Type B pancreatic cell (in vitro differentiated cells): ENCODE measurements around the gene YES1. TPM values are rescaled to one million over a fixed set of nuclear protein-coding genes. Genes with fewer than 3 reads are reported as not detected.
A peak's percentile ranks its signal among the peaks of the same experiment; 100 is the strongest.

Experiments
- DNase-seq: peaks from one replicate; pipeline ENCODE4 v3.0.0; 2021; ENCODE audit warnings: mixed read lengths; ENCODE audit not compliant: unreplicated experiment; ENCODE audit errors: extremely low spot score
- H3K27ac Mint-ChIP-seq: 2 replicates; pipeline ENCODE4 v1.8.0; 2021; ENCODE audit warnings: mild to moderate bottlenecking, mixed read lengths
- H3K27me3 Mint-ChIP-seq: 2 replicates; pipeline ENCODE4 v1.8.0; 2021; ENCODE audit warnings: mixed read lengths
- H3K36me3 Mint-ChIP-seq: 2 replicates; pipeline ENCODE4 v1.8.0; 2021; ENCODE audit warnings: mixed read lengths
- H3K4me1 Mint-ChIP-seq: one replicate; pipeline ENCODE4 v1.8.0; 2021; ENCODE audit warnings: mixed read lengths; ENCODE audit not compliant: unreplicated experiment
- H3K4me3 Mint-ChIP-seq: 2 replicates; pipeline ENCODE4 v1.8.0; 2021; ENCODE audit warnings: mild to moderate bottlenecking, mixed read lengths
- H3K9me3 Mint-ChIP-seq: 2 replicates; pipeline ENCODE4 v1.8.0; 2021; ENCODE audit warnings: mixed read lengths
- total RNA-seq: library from RNA; stranded (reverse); gene quantifications from 2 replicates; pipeline ENCODE4 v1.2.1, GENCODE V29; 2021; ENCODE audit warnings: low replicate concordance
- TF ChIP-seq, protein P1 (sequence below): fragments of 200-600 bp; sonication (generic); conservative IDR thresholded peaks from 2 replicates; pipeline ENCODE4 v1.5.0; 2021; ENCODE audit warnings: antibody characterized with exemption, mild to moderate bottlenecking

Gene YES1
- total RNA-seq, 1 donor from 2014 or later = 48.5 TPM

DNA sequence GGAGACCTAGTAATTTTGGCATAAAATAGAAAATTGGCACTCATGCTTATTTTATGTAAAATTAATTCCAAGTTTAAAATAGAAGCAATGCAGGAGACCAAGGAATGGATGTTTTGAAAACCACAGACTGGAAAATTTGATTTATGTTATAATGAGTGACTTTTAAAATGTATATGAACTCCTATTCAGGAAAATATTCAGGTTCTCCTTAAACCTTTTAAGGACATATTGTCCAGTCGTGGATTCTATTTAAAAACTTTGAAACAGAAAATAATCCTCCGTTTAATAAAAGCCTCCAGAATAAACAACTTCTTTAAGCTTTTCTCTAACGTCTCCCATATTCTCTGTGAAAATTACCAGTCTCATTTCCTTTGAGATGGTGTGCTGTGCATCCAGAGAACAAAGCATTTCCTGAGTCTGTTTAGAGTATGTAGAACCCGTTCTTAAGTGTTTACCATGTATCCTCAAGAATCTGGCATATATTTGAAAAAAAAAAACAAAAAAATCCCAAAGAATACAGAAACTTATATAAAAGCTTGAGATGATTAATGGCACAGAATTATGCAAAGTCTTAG lies 8.6 kb upstream of the YES1 start:
- peaks cover 4% of the 10 kb centered on the region for H3K27me3 Mint-ChIP-seq

DNA sequence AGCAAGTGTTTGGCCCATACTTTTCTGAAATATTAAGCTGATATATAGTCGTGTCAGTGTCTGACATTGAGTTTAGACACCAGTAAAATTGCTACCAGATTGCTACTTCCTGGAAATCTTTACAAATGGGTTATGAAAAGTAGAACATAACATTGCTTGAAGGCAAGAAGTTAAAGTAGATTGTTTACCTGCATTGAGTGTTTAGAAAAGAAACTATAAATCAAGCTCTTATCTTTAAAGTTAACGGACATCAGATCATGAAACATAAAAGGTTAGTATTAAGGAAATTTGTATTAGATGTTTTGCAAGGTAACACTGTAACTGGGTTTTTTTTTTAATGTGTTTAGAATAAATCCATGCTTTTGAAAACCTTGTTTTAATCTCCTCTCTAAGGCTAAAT lies 4.8 kb upstream of the YES1 start:
- Mint-ChIP-seq H3K36me3 (no peaks in the 10 kb centered on the region), H3K4me3 (no peak overlapping the region), H3K9me3 (no peaks in the 10 kb centered on the region), H3K27ac (no peak overlapping the region), H3K4me1 (peaks cover 9% of the 10 kb centered on the region), H3K27me3 (peaks cover 7% of the 10 kb centered on the region)
- no peak for DNase-seq
- TF ChIP-seq, protein P1, sequence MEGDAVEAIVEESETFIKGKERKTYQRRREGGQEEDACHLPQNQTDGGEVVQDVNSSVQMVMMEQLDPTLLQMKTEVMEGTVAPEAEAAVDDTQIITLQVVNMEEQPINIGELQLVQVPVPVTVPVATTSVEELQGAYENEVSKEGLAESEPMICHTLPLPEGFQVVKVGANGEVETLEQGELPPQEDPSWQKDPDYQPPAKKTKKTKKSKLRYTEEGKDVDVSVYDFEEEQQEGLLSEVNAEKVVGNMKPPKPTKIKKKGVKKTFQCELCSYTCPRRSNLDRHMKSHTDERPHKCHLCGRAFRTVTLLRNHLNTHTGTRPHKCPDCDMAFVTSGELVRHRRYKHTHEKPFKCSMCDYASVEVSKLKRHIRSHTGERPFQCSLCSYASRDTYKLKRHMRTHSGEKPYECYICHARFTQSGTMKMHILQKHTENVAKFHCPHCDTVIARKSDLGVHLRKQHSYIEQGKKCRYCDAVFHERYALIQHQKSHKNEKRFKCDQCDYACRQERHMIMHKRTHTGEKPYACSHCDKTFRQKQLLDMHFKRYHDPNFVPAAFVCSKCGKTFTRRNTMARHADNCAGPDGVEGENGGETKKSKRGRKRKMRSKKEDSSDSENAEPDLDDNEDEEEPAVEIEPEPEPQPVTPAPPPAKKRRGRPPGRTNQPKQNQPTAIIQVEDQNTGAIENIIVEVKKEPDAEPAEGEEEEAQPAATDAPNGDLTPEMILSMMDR = no peak

More for the DNA sequence above, 8.6 kb upstream of the YES1 start:
- H3K4me3 Mint-ChIP-seq = no peak overlapping the region
- H3K9me3 Mint-ChIP-seq = no peaks in the 10 kb centered on the region
- H3K27ac Mint-ChIP-seq = no peak overlapping the region
- no peaks in the 10 kb centered on the region for H3K36me3 Mint-ChIP-seq
- H3K4me1 Mint-ChIP-seq = peaks cover 5% of the 10 kb centered on the region
- TF ChIP-seq, protein P1 = no peak
- no peak for DNase-seq

DNA sequence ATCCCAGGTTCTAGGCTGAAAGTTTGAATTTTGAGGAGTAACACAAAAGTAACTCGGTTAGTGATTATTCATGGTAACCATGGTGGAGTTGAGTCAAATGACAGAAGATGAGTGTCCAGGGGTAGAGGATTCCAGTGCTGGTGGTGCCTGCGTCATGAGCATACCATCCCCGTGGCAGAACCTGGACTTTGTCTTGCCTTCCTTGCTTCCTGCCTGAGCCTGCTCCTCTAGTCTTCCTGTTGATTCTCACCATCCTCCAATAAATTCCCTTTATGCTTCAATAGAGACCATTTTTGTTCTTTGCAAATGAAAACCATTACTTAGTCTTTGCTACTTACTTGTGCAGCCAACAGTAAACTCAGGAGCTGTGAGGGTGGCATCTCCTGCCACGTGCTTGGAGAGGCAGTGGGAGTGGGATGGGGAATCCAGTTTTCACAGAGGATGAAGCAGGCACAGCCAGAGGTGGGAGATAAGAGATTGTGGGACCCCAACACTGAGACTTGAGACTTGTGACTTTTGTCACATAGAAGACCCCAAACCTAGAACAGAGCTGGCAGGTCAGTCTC lies 4.1 kb upstream of the YES1 start:
- Mint-ChIP-seq H3K9me3 (no peaks in the 10 kb centered on the region), H3K36me3 (no peaks in the 10 kb centered on the region), H3K27me3 (peaks cover 7% of the 10 kb centered on the region), H3K4me3 (no peak overlapping the region), H3K4me1 (peaks cover 9% of the 10 kb centered on the region), H3K27ac (no peak overlapping the region)
- no peak for DNase-seq
- TF ChIP-seq, protein P1 = no peak

DNA sequence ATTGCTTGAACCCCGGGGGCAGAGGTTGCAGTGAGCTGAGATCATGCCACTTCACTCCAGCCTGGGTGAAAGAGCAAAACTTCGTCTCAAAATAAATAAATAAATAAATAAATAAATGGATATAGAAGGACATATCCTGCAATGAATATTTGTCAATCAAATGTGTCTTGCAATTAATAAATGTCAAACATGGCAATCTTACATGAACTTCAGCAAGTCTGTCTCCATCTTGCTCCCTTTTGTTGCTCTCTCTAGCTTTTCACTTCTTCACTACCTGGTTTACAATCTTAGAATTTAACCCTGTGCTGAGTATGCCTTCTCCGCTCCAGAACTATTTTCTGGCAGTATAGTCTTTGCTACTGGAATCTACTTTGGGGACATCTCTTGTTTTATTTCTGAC lies 3.3 kb upstream of the YES1 start:
- H3K4me3 Mint-ChIP-seq = no peak overlapping the region
- no peak for DNase-seq
- TF ChIP-seq, protein P1 = no peak
- no peak overlapping the region for H3K27ac Mint-ChIP-seq
- peaks cover 9% of the 10 kb centered on the region for H3K4me1 Mint-ChIP-seq
- H3K27me3 Mint-ChIP-seq = peaks cover 7% of the 10 kb centered on the region
- H3K36me3 Mint-ChIP-seq = no peaks in the 10 kb centered on the region
- H3K9me3 Mint-ChIP-seq = no peaks in the 10 kb centered on the region

DNA sequence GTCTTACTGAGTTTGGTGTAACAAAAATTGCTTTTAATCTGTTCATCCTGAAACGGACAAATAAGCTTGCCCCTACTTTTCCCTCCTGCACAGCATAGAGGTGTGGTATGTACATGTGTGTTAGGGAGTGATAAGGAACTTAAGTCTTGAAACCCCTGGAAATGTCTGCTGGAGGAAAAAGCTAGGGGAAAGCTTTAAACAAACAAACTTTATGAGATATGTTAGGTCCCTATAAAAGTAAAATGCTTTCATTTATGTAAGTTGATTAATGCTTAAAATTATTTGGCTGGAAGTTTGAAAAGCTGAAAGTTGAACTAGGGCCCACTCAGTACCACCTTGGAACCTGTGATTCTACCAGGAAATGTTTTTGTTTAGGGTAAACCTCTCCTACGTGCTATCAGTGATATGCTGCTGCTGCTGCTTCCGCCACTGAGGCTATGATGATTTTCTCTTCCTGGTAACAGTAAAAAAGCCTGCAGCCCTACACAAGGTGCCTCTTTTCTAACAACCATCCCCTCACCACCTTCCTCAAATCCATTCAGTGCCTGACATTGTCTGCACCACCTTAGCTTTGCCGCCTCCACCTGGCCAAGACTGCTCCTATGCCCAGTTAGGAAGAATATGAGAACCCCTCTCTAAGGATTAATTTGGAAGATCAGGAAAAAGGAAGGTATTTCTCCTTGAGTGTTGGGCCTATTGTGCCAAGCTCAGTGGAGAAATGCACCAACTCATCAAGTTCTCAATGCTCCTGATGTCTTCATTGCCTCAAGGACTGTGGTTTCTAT lies 2.5 kb upstream of the YES1 start:
- no peak for DNase-seq
- peaks cover 17% of the 10 kb centered on the region for H3K4me1 Mint-ChIP-seq
- H3K4me3 Mint-ChIP-seq = peak overlapping the region; percentile 18
- H3K27ac Mint-ChIP-seq = no peak overlapping the region
- no peaks in the 10 kb centered on the region for H3K36me3 Mint-ChIP-seq
- H3K9me3 Mint-ChIP-seq = no peaks in the 10 kb centered on the region
- H3K27me3 Mint-ChIP-seq = peaks cover 7% of the 10 kb centered on the region
- TF ChIP-seq, protein P1 = no peak
